ENCODE measurements around the gene C1QTNF1.

DNA sequence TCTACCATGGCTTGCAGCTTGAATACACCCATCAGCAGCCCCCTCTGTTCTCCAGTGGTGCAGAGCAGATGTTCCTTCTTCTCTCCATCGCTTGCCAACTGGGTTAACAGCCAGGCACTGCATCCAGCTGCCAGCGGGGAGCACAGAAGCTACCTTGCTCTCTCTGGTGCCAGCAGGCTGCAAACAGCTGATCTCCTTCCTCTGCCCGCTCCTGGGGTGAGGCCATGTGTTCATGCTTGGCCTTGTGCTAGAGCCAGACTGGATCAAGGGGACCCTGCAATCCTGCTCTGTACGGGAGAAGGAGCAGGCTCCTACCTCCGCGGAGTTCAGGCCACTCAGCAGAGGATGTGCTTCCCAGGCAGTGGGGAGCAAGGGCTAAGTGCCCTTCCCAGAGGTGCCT, 26.6 kb downstream of the C1QTNF1 start:
- TF ChIP-seq RAD21 (CRISPR knock-in tag; conservative IDR thresholded peaks at IDR 0.05 in 1 of 2, IDR thresholded peaks at IDR 0.05 in 1 of 2) (no peak), KLF10 (CRISPR knock-in tag; IDR thresholded peaks at IDR 0.05) (no peak), TARDBP (IDR thresholded peaks at IDR 0.05) (no peak), YY1 (IDR thresholded peaks at IDR 0.05; ENCODE audit: borderline replicate concordance in 1 of 3, control insufficient read depth in 1 of 3, extremely low read depth in 1 of 3, insufficient read depth in 3 of 3, insufficient read length in 1 of 3, insufficient replicate concordance in 2 of 3, low read depth in 1 of 3, low read length in 2 of 3) (no peak), BHLHE40 (IDR thresholded peaks at IDR 0.05; ENCODE audit: low read length) (no peak), GATA2 (CRISPR knock-in tag; IDR thresholded peaks at IDR 0.05) (no peak), FOXK2 (conservative IDR thresholded peaks at IDR 0.05 in 1 of 2, IDR thresholded peaks at IDR 0.05 in 1 of 2; ENCODE audit: low read depth in 2 of 2) (no peak), PTTG1 (tag; IDR thresholded peaks at IDR 0.05; ENCODE audit: low read depth) (no peak), EP300 (IDR thresholded peaks at IDR 0.05; ENCODE audit: low read length) (no peak)
- TF ChIP-seq, protein P1, sequence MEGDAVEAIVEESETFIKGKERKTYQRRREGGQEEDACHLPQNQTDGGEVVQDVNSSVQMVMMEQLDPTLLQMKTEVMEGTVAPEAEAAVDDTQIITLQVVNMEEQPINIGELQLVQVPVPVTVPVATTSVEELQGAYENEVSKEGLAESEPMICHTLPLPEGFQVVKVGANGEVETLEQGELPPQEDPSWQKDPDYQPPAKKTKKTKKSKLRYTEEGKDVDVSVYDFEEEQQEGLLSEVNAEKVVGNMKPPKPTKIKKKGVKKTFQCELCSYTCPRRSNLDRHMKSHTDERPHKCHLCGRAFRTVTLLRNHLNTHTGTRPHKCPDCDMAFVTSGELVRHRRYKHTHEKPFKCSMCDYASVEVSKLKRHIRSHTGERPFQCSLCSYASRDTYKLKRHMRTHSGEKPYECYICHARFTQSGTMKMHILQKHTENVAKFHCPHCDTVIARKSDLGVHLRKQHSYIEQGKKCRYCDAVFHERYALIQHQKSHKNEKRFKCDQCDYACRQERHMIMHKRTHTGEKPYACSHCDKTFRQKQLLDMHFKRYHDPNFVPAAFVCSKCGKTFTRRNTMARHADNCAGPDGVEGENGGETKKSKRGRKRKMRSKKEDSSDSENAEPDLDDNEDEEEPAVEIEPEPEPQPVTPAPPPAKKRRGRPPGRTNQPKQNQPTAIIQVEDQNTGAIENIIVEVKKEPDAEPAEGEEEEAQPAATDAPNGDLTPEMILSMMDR (IDR thresholded peaks at IDR 0.05 in 2 of 3, conservative IDR thresholded peaks at IDR 0.05 in 1 of 3; ENCODE audit: insufficient read depth in 2 of 3, low read depth in 1 of 3, low read length in 3 of 3): no peak
- TF ChIP-seq, protein P2, sequence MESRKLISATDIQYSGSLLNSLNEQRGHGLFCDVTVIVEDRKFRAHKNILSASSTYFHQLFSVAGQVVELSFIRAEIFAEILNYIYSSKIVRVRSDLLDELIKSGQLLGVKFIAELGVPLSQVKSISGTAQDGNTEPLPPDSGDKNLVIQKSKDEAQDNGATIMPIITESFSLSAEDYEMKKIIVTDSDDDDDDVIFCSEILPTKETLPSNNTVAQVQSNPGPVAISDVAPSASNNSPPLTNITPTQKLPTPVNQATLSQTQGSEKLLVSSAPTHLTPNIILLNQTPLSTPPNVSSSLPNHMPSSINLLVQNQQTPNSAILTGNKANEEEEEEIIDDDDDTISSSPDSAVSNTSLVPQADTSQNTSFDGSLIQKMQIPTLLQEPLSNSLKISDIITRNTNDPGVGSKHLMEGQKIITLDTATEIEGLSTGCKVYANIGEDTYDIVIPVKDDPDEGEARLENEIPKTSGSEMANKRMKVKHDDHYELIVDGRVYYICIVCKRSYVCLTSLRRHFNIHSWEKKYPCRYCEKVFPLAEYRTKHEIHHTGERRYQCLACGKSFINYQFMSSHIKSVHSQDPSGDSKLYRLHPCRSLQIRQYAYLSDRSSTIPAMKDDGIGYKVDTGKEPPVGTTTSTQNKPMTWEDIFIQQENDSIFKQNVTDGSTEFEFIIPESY (CRISPR knock-in tag; IDR thresholded peaks at IDR 0.05): no peak
- TF ChIP-seq, protein P3, sequence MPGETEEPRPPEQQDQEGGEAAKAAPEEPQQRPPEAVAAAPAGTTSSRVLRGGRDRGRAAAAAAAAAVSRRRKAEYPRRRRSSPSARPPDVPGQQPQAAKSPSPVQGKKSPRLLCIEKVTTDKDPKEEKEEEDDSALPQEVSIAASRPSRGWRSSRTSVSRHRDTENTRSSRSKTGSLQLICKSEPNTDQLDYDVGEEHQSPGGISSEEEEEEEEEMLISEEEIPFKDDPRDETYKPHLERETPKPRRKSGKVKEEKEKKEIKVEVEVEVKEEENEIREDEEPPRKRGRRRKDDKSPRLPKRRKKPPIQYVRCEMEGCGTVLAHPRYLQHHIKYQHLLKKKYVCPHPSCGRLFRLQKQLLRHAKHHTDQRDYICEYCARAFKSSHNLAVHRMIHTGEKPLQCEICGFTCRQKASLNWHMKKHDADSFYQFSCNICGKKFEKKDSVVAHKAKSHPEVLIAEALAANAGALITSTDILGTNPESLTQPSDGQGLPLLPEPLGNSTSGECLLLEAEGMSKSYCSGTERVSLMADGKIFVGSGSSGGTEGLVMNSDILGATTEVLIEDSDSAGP (CRISPR knock-in tag; IDR thresholded peaks at IDR 0.05): no peak
- TF ChIP-seq, protein P4, sequence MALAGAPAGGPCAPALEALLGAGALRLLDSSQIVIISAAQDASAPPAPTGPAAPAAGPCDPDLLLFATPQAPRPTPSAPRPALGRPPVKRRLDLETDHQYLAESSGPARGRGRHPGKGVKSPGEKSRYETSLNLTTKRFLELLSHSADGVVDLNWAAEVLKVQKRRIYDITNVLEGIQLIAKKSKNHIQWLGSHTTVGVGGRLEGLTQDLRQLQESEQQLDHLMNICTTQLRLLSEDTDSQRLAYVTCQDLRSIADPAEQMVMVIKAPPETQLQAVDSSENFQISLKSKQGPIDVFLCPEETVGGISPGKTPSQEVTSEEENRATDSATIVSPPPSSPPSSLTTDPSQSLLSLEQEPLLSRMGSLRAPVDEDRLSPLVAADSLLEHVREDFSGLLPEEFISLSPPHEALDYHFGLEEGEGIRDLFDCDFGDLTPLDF (CRISPR knock-in tag; IDR thresholded peaks at IDR 0.05): no peak

Measured in K562 (cell line).